Measurements from ENCODE around the gene PSMC4. TPM values are rescaled to one million over a fixed set of nuclear protein-coding genes. Genes with fewer than 3 reads are reported as not detected.

Gene PSMC4
- total RNA-seq, 1 experiment from 2014 or later: 111 TPM

DNA sequence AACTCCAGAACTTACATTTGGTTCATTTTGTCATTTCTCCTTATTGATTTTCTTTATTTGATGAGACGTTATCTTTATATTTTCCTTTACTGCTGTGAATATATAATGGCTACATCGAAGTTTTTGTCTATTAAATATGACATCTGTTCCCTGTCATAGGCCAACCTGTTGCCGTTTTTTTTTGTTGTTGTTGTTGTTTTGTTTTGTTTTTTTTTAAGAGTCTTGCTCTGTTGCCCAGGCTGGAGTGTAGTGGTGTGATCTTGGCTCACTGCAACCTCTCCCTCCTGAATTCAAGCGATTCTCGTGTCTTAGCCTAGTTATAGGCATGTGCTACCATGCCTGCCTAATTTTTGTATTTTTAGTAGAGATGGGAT lies 55.6 kb downstream of the PSMC4 start:
- no peaks in the 10 kb centered on the region for H3K4me1 Mint-ChIP-seq
- Histone ChIP-seq H2BK20ac (ENCODE audit: low read depth, low read length, poor library complexity, severe bottlenecking) (no peak overlapping the region), H3K27ac (ENCODE audit: insufficient read length, low read depth, low read length) (no peak overlapping the region), H3K23ac (ENCODE audit: insufficient read length, low read depth, low read length) (no peak overlapping the region), H2AK5ac (ENCODE audit: insufficient read length, low read length) (no peak overlapping the region), H2BK5ac (ENCODE audit: insufficient read length, low read length) (no peak overlapping the region), H3K4ac (ENCODE audit: low read depth, low read length) (no peak overlapping the region), H2AFZ (ENCODE audit: low read length) (no peak overlapping the region), H3K9ac (ENCODE audit: extremely low read depth, insufficient read length, low read length) (no peak overlapping the region), H4K20me1 (ENCODE audit: control insufficient read depth, insufficient read depth, insufficient read length) (no peaks in the 10 kb centered on the region), H3K14ac (ENCODE audit: insufficient read depth, low read length) (no peak overlapping the region), H3K79me2 (ENCODE audit: insufficient read depth, low read length) (no peaks in the 10 kb centered on the region), H3K18ac (ENCODE audit: insufficient read length, low read depth, low read length) (no peak overlapping the region), H3K4me1 (ENCODE audit: insufficient read depth, low read length) (no peaks in the 10 kb centered on the region), H3K9me3 (ENCODE audit: control insufficient read depth, low read depth, low read length) (peaks cover 72% of the 10 kb centered on the region), H2BK12ac (ENCODE audit: insufficient read length, low read depth, low read length) (no peak overlapping the region), H4K91ac (ENCODE audit: insufficient read length, low read depth, low read length) (no peak overlapping the region), H3K4me2 (ENCODE audit: insufficient read depth, insufficient read length, low read length) (no peak overlapping the region), H4K5ac (ENCODE audit: insufficient read length, low read depth, low read length) (no peak overlapping the region), H3K56ac (ENCODE audit: insufficient read length, low read depth, low read length) (no peak overlapping the region), H4K8ac (replicated peaks; ENCODE audit: insufficient read length, low read depth, low read length) (no peak overlapping the region), H3K23me2 (ENCODE audit: insufficient read length, low read depth, low read length, poor library complexity, severe bottlenecking) (no peaks in the 10 kb centered on the region), H2BK15ac (ENCODE audit: low read depth, low read length) (no peak overlapping the region), H3T11ph (ENCODE audit: low read length) (no peak overlapping the region), H3K27me3 (ENCODE audit: insufficient read depth, low read length) (no peaks in the 10 kb centered on the region), H3K79me1 (ENCODE audit: insufficient read depth, low read depth, low read length, poor library complexity, severe bottlenecking) (no peaks in the 10 kb centered on the region), H2BK120ac (ENCODE audit: low read depth, low read length, poor library complexity, severe bottlenecking) (no peak overlapping the region)
- peaks cover 87 to 93% of the 10 kb centered on the region in 2 experiments for H3K9me3 Mint-ChIP-seq
- no peak overlapping the region for H3K27ac Mint-ChIP-seq
- H3K36me3 Mint-ChIP-seq (ENCODE audit: insufficient read depth in 1 of 3, low read depth in 3 of 3): peaks cover 48 to 66% (median 55%) of the 10 kb centered on the region in 3 experiments
- no peak for DNase-seq
- no peak overlapping the region for H3K4me3 Mint-ChIP-seq
- peaks cover 20% of the 10 kb centered on the region for H3K27me3 Mint-ChIP-seq (ENCODE audit: low read depth)
- no CpG with 5 or more reads among the region's 5 CpGs for WGBS (ENCODE audit: extremely low coverage, insufficient read length, low lambda C conversion rate)
- TF ChIP-seq CTCF (conservative IDR thresholded peaks at IDR 0.05): no peak

Other genes with a start within 250 kb of the PSMC4 start
- 0.39 and 0.88 TPM in 2 replicates for gene CLC, start 233.1 kb upstream of the PSMC4 start, total RNA-seq (2021)
- not detected in 2 replicates for gene LEUTX, start 192.3 kb upstream of the PSMC4 start, total RNA-seq (2021)
- 13.6 and 14.3 TPM in 2 replicates for gene DYRK1B, start 137.0 kb upstream of the PSMC4 start, total RNA-seq (2021)
- 621 and 625 TPM in 2 replicates for gene FBL, start 124.8 kb upstream of the PSMC4 start, total RNA-seq (2021)
- 0.13 and 0.15 TPM in 2 replicates for gene FCGBP, start 36.5 kb upstream of the PSMC4 start, total RNA-seq (2021)
- 1.7 and 1.8 TPM in 2 replicates for gene ZNF546, start 25.9 kb downstream of the PSMC4 start, total RNA-seq (2021)
- gene ZNF780B, start 85.1 kb downstream of the PSMC4 start, total RNA-seq (2021): 23.3 and 31.9 TPM in 2 replicates
- gene ZNF780A, start 119.8 kb downstream of the PSMC4 start, total RNA-seq (2021): 16.7 and 18.7 TPM in 2 replicates
- gene MAP3K10, start 220.3 kb downstream of the PSMC4 start, total RNA-seq (2021): 17.7 and 19.0 TPM in 2 replicates
- gene TTC9B, start 247.2 kb downstream of the PSMC4 start, total RNA-seq (2021): 0.15 and 0.31 TPM in 2 replicates